K562 (cell line): Measurements from ENCODE around the gene UBQLN2. TPM values are rescaled to one million over a fixed set of nuclear protein-coding genes. Genes with fewer than 3 reads are reported as not detected.
A peak's percentile ranks its signal among the peaks of the same experiment; 100 is the strongest.

Experiments
- CEBPG ChIP-seq, 3 experiments: fragments of 200-800 bp in 1 of 3; sonication (Bioruptor generic) in 1 of 3; sonication (generic) in 1 of 3; formaldehyde crosslinking in 1 of 3; IDR thresholded peaks in 2 of 3; conservative IDR thresholded peaks in 1 of 3; 2 replicates each; pipeline versions ENCODE4 v1.6.1 to v1.8.0; 2016 to 2022; ENCODE audit warnings: missing compliant biosample characterization in 2 of 3, missing genetic modification characterization in 2 of 3, mild to moderate bottlenecking in 1 of 3, missing genetic modification reagents in 1 of 3
- CTBP1 ChIP-seq: fragments of 450-650 bp; IDR thresholded peaks from 2 replicates; pipeline ENCODE4 v1.6.1; 2016; ENCODE audit warnings: borderline replicate concordance
- FOXA1 ChIP-seq: fragments of 450-650 bp; IDR thresholded peaks from 2 replicates; pipeline ENCODE4 v1.6.1; 2016; ENCODE audit warnings: mild to moderate bottlenecking, borderline replicate concordance
- FOXP1 ChIP-seq: sonication (generic); formaldehyde crosslinking; IDR thresholded peaks from 2 replicates; pipeline ENCODE4 v1.8.0; 2022; ENCODE audit warnings: mild to moderate bottlenecking, missing genetic modification reagents
- GABPA ChIP-seq: fragments of 200-800 bp; sonication (Bioruptor generic); conservative IDR thresholded peaks from 2 replicates; pipeline ENCODE4 v1.6.1; 2016; ENCODE audit warnings: low read depth, missing genetic modification characterization, missing compliant biosample characterization
- MEIS2 ChIP-seq: fragments of 450-650 bp; IDR thresholded peaks from 2 replicates; pipeline ENCODE4 v1.6.1; 2014; ENCODE audit warnings: mild to moderate bottlenecking; ENCODE audit not compliant: partially characterized antibody
- MIER1 ChIP-seq: fragments of 450-650 bp; IDR thresholded peaks from 2 replicates; pipeline ENCODE4 v1.6.1; 2016; ENCODE audit warnings: antibody characterized with exemption, mild to moderate bottlenecking, low read depth
- NBN ChIP-seq: fragments of 450-650 bp; IDR thresholded peaks from 2 replicates; pipeline ENCODE4 v1.6.1; 2016; ENCODE audit warnings: low read depth, mild to moderate bottlenecking
- NFE2L1 ChIP-seq: fragments of 450-650 bp; IDR thresholded peaks from 2 replicates; pipeline ENCODE4 v1.6.1; 2016; ENCODE audit warnings: missing genetic modification characterization, low read depth, mild to moderate bottlenecking, missing compliant biosample characterization, moderate library complexity, borderline replicate concordance
- PCBP2 ChIP-seq: fragments of 200-400 bp; formaldehyde crosslinking; IDR thresholded peaks from 2 replicates; pipeline ENCODE4 v1.6.1; 2018; ENCODE audit warnings: low read length, low read depth, mild to moderate bottlenecking, moderate library complexity; ENCODE audit not compliant: poor library complexity, severe bottlenecking
- PML ChIP-seq: IDR thresholded peaks from 2 replicates; pipeline ENCODE4 v1.6.1; 2012; ENCODE audit warnings: low read length, inconsistent platforms
- POLR2A ChIP-seq: fragments of 450-650 bp; conservative IDR thresholded peaks from 2 replicates; pipeline ENCODE4 v1.6.1; 2016
- POU5F1 ChIP-seq: fragments of 150-350 bp; IDR thresholded peaks from 2 replicates; pipeline ENCODE4 v1.6.1; 2014; ENCODE audit warnings: borderline replicate concordance, low read length, low read depth, mild to moderate bottlenecking; ENCODE audit not compliant: partially characterized antibody
- RBM39 ChIP-seq: fragments of 200-400 bp; formaldehyde crosslinking; optimal IDR thresholded peaks from 2 replicates; pipeline ENCODE3; 2018; ENCODE audit warnings: low read depth, low read length
- RNF2 ChIP-seq: sonication (generic); IDR thresholded peaks from 2 replicates; pipeline ENCODE4 v1.6.1; 2016
- SIN3B ChIP-seq: fragments of 450-650 bp; IDR thresholded peaks from 2 replicates; pipeline ENCODE4 v1.6.1; 2017; ENCODE audit warnings: low read depth, mild to moderate bottlenecking, moderate library complexity
- SMARCB1 ChIP-seq: IDR thresholded peaks from 2 replicates; pipeline ENCODE4 v1.6.1; 2011; ENCODE audit warnings: improper control_type of control experiment, low read depth; ENCODE audit not compliant: insufficient read length
- SREBF1 ChIP-seq: fragments of 150-350 bp; IDR thresholded peaks from 2 replicates; pipeline ENCODE4 v1.6.1; 2014; ENCODE audit warnings: antibody characterized with exemption, low read depth, low read length, borderline replicate concordance
- SRF ChIP-seq, 2 experiments: fragments of 250-450, 450-650 bp in 1 of 2; sonication (Bioruptor Pico) in 1 of 2; sonication (generic) in 1 of 2; formaldehyde crosslinking; IDR thresholded peaks; 2 replicates each; pipeline versions ENCODE4 v1.5.0 to v1.5.1; 2020 to 2022; ENCODE audit warnings: mild to moderate bottlenecking in 1 of 2, missing genetic modification reagents in 1 of 2
- ZEB2 ChIP-seq: fragments of 450-650 bp; IDR thresholded peaks from 2 replicates; pipeline ENCODE4 v1.6.1; 2016
- polyA plus RNA-seq, 8 experiments: library from polyadenylated mRNA; depleted of rRNA in 4 of 8; stranded (reverse) in 5 of 8; unstranded in 3 of 8; fragments of >200 nt; fragmentation: Nextera tagmentation in 2 of 8; fragmentation: Illumina TruSeq in 1 of 8; extraction: Ambion mirVana in 2 of 8; extraction: Trizol in 1 of 8; gene quantifications; 2 replicates each; pipeline versions ENCODE4 v1.2.1 to v1.2.3, GENCODE V29; 2011 to 2014; ENCODE audit warnings: inconsistent platforms in 1 of 8, missing spikeins in 1 of 8
- total RNA-seq, 7 experiments: library from RNA; depleted of rRNA in 6 of 7; stranded (reverse); fragments of >200 nt in 6 of 7; fragmentation: Illumina TruSeq in 2 of 7; extraction: Trizol in 2 of 7; gene quantifications; 2 replicates each; pipeline versions ENCODE4 v1.2.1 to v1.2.3, GENCODE V29; 2011 to 2021; ENCODE audit warnings: low replicate concordance in 1 of 7
- TF ChIP-seq, protein P1 (sequence below): fragments of 250-450 bp; sonication (Bioruptor Pico); IDR thresholded peaks from 2 replicates; pipeline ENCODE4 v1.4.0; 2020; ENCODE audit warnings: mild to moderate bottlenecking
- TF ChIP-seq, protein P2 (sequence below): fragments of 250-450 bp; sonication (Bioruptor Pico); IDR thresholded peaks from 2 replicates; pipeline ENCODE4 v1.4.0; 2020; ENCODE audit warnings: mild to moderate bottlenecking, moderate library complexity

UBQLN2 gene
- total and polyA plus RNA-seq, 9 of the 15 experiments (the other 6 are each of a cell fraction or from before 2014, with no cell fraction given), result 1.5 to 17.9 (median 5.7) TPM

DNA sequence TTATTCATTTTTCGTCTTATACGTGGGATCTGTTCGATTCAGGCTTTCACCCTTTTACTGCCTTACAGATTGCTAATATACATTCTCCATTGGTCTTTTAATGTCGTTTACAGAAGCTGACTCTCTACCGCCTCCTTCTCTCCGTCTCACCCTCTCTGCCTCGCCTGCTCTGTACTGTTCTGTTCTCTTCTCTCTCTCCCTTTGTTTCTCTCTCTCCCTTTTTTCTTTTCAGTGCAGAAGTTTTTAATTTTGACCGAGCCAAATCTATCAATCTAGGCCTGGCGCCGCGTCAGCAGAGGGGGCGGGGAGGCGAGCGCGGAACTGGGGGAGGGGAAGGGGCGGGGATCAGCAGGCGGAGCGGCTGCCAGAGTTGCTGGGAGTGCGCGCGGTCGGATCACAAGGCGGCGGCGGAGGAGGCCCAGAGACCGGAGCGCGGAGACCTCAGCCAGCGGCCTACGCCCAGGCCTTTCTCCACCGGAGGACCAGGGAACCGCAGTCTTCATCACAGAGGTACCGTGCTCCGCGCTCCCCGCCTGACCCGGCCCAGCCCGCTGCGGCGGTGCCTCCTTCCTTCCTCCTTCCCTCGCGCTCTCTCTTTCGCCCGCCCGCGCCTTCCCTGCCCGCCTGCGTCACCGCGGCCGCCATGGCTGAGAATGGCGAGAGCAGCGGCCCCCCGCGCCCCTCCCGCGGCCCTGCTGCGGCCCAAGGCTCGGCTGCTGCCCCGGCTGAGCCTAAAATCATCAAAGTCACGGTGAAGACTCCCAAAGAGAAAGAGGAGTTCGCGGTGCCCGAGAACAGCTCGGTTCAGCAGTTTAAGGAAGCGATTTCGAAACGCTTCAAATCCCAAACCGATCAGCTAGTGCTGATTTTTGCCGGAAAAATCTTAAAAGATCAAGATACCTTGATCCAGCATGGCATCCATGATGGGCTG lies at the start of gene UBQLN2 (continued):
- TF ChIP-seq PCBP2, result no peak
- TF ChIP-seq POU5F1, result no peak
- no peak for TF ChIP-seq SREBF1
- TF ChIP-seq SRF (CRISPR knock-in tag; IDR thresholded peaks at IDR 0.05), result no peak
- peak; percentile 86 for TF ChIP-seq POLR2A
- TF ChIP-seq GABPA (tag), result no peak
- no peak for TF ChIP-seq NFE2L1 (tag)
- TF ChIP-seq, protein P1, sequence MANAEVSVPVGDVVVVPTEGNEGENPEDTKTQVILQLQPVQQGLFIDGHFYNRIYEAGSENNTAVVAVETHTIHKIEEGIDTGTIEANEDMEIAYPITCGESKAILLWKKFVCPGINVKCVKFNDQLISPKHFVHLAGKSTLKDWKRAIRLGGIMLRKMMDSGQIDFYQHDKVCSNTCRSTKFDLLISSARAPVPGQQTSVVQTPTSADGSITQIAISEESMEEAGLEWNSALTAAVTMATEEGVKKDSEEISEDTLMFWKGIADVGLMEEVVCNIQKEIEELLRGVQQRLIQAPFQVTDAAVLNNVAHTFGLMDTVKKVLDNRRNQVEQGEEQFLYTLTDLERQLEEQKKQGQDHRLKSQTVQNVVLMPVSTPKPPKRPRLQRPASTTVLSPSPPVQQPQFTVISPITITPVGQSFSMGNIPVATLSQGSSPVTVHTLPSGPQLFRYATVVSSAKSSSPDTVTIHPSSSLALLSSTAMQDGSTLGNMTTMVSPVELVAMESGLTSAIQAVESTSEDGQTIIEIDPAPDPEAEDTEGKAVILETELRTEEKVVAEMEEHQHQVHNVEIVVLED (CRISPR knock-in tag), result no peak
- 0 out of 2 replicates have a peak, but pooled peaks have one; percentile 56 for TF ChIP-seq CTBP1
- no peak for TF ChIP-seq RBM39
- TF ChIP-seq MEIS2, result peak; percentile 9
- TF ChIP-seq CEBPG (CRISPR knock-in tag; IDR thresholded peaks at IDR 0.05), result no peak
- peak in 1 of 2 experiments; percentile 9; a peak in 1 of 4 replicates for TF ChIP-seq CEBPG (tag; conservative IDR thresholded peaks at IDR 0.05 in 1 of 2, IDR thresholded peaks at IDR 0.05 in 1 of 2)
- TF ChIP-seq FOXP1 (CRISPR knock-in tag), result 0 out of 2 replicates have a peak, but pooled peaks have one; percentile 44
- TF ChIP-seq SIN3B, result no peak
- TF ChIP-seq NBN, result 0 out of 2 replicates have a peak, but pooled peaks have one; percentile 45
- peak; percentile 37; the same call in 1 of the 2 replicates for TF ChIP-seq PML
- no peak for TF ChIP-seq FOXA1
- TF ChIP-seq, protein P2, sequence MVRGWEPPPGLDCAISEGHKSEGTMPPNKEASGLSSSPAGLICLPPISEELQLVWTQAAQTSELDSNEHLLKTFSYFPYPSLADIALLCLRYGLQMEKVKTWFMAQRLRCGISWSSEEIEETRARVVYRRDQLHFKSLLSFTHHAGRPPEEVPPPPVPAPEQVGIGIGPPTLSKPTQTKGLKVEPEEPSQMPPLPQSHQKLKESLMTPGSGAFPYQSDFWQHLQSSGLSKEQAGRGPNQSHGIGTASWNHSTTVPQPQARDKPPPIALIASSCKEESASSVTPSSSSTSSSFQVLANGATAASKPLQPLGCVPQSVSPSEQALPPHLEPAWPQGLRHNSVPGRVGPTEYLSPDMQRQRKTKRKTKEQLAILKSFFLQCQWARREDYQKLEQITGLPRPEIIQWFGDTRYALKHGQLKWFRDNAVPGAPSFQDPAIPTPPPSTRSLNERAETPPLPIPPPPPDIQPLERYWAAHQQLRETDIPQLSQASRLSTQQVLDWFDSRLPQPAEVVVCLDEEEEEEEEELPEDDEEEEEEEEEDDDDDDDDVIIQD (CRISPR knock-in tag), result no peak
- TF ChIP-seq RNF2, result 0 out of 2 replicates have a peak, but pooled peaks have one; percentile 16
- no peak for TF ChIP-seq SMARCB1
- TF ChIP-seq ZEB2, result no peak
- no peak for TF ChIP-seq MIER1
